AG10803 (cell line): ENCODE measurements around the gene TBXA2R.

Source experiments
- DNase-seq: peaks from one replicate; pipeline ENCODE4 v3.0.0; 2010; ENCODE audit warnings: low read depth
- H3K4me3 ChIP-seq: 2 replicates; pipeline ENCODE4 v1.5.1; 2011; ENCODE audit warnings: mild to moderate bottlenecking, low read length, control low read depth
- TF ChIP-seq, protein P1 (sequence below): conservative IDR thresholded peaks from 2 replicates; pipeline ENCODE4 v1.5.1; 2011; ENCODE audit warnings: mild to moderate bottlenecking, low read length, control low read depth, inconsistent platforms

TBXA2R gene

DNA sequence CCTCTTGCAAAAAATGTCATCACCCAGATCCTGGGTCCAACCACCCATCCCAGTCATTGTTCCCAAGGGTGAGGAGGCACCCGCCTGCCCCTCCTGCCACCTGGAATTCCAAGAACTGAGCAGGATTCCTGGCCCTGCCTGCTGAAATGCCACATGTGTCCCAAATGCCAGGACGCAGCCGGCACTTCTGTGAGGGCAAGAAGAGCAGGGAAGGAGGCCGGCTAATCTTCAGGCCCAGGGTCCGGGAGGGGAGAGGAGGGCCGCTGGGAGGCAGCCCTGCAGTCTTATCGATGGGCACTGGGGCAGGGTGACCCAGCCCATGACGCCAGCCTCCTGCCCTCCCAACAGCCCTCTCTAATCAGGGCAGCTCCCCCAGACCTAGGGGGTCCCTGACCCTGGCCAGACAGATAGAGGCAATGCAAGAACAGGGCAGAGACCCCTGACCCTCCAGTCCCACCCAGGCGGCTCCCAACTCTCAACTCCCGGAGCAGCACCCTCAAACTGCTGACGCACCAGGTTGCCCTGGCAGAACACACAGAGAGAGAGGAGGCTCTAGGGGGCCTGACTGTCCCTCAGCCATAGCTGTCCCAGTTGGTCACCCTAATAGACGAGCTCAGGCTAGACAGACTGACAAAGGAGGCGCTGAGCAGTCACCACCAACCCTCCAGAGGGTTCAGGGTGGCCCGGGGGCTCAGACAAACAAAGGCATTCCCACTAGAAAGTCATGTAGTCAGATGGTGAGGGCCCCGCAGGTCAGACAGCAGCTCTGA is 50.8 kb downstream of the TBXA2R start:
- H3K4me3 ChIP-seq = peak overlapping the region; percentile 79
- TF ChIP-seq, protein P1, sequence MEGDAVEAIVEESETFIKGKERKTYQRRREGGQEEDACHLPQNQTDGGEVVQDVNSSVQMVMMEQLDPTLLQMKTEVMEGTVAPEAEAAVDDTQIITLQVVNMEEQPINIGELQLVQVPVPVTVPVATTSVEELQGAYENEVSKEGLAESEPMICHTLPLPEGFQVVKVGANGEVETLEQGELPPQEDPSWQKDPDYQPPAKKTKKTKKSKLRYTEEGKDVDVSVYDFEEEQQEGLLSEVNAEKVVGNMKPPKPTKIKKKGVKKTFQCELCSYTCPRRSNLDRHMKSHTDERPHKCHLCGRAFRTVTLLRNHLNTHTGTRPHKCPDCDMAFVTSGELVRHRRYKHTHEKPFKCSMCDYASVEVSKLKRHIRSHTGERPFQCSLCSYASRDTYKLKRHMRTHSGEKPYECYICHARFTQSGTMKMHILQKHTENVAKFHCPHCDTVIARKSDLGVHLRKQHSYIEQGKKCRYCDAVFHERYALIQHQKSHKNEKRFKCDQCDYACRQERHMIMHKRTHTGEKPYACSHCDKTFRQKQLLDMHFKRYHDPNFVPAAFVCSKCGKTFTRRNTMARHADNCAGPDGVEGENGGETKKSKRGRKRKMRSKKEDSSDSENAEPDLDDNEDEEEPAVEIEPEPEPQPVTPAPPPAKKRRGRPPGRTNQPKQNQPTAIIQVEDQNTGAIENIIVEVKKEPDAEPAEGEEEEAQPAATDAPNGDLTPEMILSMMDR = no peak
- DNase-seq = no peak

DNA sequence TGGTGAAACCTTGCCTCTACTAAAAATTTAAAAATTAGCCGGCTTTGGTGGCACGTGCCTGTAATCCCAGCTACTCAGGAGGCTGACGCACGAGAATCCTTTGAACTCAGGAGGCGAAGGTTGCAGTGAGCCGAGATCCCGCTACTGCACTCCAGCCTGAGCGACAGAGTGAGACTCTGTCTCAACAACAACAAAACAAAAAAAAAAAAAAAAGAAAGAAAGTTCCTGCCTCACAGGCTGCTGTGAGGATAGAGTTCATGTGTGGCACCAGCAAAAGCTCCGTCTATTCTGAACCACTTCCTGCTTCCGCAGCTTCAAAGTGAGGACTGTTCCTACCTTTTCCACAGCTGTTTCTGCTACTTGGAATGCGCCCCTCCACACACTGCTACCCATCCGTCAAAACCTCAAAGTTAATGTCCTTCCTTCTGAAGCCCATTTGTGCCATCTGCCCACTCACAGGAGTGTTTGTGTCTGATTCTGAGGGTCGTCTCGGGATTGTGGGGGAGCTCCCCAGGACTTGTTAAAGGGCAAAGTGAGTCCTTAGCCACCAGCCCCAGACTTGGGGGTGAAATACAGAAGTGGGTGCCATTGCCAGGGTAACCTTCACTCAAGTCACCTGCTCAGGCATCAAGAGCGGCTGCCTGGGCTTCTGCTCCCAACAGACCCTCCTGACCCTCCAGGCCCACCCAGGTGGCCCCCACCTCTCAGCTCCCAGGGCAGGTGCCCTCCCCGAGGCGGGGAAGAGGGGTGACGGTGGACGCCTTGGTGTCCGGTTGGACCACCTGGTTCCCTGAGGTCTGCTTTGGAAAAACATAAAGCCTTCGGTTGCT is 52.2 kb downstream of the TBXA2R start:
- H3K4me3 ChIP-seq = no peak overlapping the region
- TF ChIP-seq, protein P1 = no peak
- DNase-seq = no peak

DNA sequence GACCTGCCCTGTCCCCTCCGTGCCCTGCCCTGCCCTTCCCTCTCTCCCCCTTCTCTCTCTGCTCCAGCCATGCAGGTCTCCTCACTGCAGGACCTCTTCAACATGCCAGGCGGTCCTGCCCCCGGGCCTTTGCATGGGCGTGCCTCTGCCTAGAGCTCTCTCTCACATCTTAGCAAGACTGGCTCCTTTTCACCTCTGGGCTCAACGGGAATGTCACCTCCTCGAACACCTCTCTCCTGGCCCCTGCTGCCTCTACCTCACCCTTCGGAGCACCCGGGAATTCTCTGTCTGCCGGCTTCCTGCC is 54.9 kb downstream of the TBXA2R start:
- H3K4me3 ChIP-seq = no peak overlapping the region
- TF ChIP-seq, protein P1 = no peak
- DNase-seq = no peak

DNA sequence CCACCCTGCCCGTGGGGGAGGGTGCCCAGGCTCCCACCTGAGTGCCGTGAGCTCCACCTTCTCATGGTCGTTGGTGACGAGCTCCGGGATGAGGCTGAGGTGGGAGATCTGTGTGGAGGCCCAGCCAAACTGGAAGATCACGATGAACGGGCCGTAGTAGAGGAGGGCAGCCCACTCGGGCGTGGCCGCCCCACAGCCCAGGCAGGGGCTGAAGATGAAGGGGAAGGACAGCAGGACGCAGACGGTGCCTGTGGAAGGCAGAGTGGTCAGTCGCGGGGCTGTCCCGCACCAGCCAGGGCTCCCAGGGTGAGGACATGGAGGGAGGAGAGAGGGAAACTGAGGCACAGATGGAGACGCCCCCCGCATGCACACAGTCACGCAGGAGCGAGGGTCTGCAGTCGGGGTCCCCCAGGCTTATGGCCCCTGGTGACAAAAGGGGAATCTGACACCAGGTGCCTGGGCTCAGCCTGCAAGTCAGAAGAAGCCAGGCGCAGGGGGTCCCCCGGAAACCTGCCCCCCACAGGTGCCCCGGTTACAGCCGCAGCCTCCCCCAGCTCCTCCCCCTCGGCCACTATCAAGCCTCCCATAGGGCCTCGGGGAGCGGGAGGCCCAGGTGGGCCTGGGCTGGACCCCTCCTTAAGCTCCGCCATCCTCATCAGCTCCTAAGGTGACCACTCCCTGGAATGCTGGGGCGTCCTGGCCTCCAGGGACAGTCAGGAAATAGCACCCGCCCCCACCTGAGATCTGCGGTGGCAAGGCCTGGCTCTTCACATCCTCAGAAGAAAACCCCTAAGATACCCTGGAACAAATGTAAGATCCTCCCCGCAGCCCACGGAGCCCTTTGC is 55.5 kb downstream of the TBXA2R start:
- no peak overlapping the region for H3K4me3 ChIP-seq
- TF ChIP-seq, protein P1 = no peak
- DNase-seq = no peak

DNA sequence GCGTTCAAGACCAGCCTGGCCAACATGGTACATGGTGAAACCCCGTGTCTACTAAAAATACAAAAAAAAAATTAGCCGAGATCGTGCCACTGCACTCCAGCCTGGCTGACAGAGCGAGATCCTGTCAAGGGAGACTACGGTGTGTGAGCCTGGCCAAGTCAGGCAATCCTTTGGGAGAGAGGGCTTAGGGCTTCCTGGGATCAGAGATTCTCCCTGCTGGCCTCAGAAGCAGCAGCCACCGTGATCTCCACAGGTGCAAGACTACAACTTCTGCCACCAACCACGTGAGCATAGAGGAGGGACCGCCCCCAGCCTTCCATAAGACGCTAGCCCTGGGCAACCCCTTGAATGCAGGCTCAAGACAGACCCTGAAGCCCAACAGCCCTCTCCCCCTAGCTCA is 56.9 kb downstream of the TBXA2R start:
- H3K4me3 ChIP-seq = no peak overlapping the region
- no peak for DNase-seq
- TF ChIP-seq, protein P1 = no peak

DNA sequence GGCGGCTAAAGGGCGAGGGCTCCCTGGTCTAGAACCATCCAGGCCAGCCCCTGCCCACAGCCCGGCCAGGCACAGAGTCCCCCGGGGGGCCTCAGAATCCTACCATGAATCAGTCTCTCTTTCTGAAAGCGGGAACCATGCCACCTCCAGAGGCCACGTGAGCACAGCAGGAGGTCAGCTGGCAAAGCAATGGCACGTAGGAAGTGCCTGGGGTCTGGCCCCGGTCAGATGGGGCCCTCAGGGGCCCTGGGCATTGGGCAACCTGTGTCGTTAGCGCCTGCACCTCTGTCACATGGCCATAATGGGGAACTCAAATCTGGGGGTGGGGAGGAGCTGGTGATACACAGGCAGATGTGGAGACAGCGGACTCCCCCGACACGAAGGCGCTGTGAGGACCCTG is 58.1 kb downstream of the TBXA2R start:
- no peak overlapping the region for H3K4me3 ChIP-seq
- TF ChIP-seq, protein P1 = no peak
- no peak for DNase-seq
